Middle frontal gyrus (tissue), 1 donor: Measurements from ENCODE around the gene CENPI.
A peak's percentile ranks its signal among the peaks of the same experiment; 100 is the strongest.
"Not testable (repeated sequence)": the region's sequence is repeated elsewhere in the genome, so short reads cannot be mapped to it uniquely, and the experiment has no call there.

Source experiments
- DNase-seq: peaks from one replicate; pipeline ENCODE4 v3.0.0-alpha.2; 2015; ENCODE audit warnings: low spot score; ENCODE audit errors: extremely low spot score

The CENPI gene

DNA sequence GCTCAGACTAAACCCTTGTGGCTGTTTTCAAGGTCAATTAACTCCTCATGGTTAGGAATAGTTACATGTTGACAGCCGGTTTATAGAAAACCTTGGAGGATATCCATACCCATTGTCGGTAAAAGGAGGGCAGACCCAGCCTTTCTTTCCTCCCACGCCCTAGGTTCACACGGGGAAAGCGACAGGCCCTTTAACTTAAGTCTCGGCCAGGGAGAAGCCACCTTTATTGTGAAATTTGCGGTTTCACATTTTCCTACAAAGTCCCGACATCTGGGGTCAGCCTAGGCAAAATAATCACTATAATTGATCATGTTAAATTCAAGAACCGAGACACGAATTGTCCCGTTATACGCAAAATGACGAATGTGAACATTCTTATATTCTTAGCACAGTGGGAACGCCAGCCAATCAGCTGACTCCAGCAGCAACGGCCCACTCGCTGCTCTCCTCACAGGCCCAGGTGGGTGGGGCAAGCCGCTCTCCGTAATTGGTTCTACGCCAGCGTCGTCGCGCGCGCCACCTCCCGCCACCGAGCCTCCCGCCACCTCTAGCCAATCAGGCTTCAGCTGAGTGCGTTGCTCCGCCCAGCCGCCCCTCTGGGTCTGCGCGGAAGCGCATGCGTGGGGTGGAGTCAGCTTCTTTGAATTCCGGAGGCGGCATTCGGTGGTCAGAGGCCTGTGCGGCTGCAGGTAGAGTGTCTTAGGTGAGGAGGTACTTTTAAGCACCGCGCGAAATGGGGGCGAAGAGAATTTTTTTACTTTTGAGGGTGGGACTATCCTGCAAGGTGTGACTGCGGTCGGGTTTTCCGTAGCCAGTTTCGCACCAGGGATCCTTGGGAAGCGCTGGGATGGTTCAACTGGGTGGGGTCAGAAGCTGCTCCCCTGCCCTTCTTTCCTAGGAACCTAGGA, at the start of gene CENPI:
TSS of gene CENPI (plus strand) at position 659 of the 908 bp plus-strand sequence. CDS start 2,867 bp downstream, outside the sequence.
- peak; percentile 77 for DNase-seq

GRCh38 chrX:101051153-101051548, 46.9 kb upstream of the CENPI start:
- no peak for DNase-seq

- peak; percentile 9 for DNase-seq
Observed at GRCh38 chrX:101051549-101052302, 46.3 kb upstream of the CENPI start, which contains the start of gene TRMT2B. TRMT2B (minus strand) TSS chrX:101052111; CDS start chrX:101042289, 9,822 bp downstream.

GRCh38 chrX:101056551-101056950, 41.5 kb upstream of the CENPI start:
- DNase-seq = not testable (repeated sequence)

DNA sequence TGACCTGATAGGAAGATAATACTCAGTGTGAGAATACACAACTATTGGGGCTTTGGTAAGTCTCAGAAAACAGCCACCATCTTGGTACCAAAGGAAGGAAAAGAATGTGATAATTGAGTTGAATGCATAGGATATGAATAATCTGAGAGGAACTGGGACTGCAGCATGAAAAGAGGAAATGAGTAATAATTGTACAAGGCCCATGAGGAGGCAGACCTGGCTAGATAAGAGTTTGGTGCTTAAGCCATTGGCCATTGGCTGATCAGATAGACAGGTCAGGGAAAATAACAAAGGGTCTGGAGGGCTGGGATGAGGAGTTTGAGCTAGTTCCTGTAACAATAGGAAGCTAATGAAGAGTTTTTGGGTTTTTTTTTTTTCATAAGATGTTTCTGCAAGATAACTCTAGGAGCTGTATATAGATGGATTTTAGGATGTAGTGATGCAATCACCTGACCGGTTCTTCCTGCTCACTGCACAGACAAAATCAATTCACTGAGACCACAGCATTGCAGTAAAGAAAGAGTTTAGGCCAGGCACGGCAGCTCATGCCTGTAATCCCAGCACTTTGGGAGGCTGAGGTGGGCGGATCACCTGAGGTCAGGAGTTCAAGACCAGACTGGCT, 40.8 kb upstream of the CENPI start:
- no peak for DNase-seq

DNA sequence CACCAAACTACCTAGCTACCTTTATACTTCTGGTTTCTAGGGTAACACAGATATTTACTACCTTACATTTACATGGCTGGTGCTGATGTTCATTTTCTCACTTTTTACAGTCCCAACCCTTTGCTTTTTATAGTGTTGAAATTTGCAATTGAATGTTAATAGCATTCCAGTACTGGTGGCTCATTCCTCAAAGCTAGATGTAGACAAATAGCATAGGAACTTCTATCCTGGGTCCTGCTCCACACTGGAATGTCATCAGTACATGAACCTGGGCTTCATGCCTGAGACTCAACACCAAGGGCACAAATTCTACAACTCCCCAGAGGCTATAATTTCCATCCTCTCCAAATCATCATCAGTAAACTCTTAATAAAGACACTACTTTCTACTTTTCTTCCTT, 35.8 kb upstream of the CENPI start:
- DNase-seq = no peak

GRCh38 chrX:101071582-101071981, 26.4 kb upstream of the CENPI start:
- no peak for DNase-seq

GRCh38 chrX:101078716-101079598, 19.0 kb upstream of the CENPI start, which contains the start of gene TMEM35A:
TMEM35A (plus strand) TSS chrX:101078879; CDS start chrX:101079003, 124 bp downstream.
- DNase-seq = peak; percentile 43

GRCh38 chrX:101079736-101080270, 18.2 kb upstream of the CENPI start:
- DNase-seq = no peak

DNA sequence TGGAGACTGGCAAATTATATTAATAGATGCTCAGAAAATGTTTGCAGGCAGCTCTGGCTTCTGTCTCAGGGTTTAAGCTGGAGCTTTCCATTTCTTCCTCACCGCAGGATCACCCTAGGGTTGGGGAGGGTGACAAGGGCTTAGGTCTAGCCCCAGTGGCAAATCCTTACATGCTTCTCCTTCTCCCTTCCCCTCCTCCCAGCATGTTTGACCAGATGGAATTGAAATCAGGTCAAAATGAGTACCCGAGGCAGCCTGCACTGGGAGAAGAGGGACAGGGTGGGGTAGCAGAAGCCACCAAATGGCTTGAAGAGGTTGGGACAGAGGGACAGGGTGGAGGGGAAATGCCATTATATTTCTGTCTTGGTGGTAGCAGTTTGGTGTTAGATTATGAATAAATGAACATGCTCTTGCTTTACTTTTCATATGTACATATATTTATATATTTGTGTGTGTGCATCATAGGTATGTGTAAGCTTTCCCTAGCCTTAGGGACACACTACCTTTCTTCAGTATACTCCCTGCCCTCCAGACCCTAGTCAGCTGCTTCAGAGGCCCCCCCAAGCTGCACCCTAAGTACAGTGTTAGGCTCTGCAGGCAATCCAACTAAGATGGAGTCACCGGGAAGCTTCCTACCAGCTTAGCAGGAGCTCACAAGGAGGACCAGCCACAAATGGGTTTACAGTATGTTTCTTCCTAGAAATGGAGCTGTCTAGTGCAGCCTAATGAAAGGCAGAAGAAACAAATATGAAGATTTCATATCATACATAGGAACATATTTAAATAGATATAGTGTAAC, 17.5 kb upstream of the CENPI start:
- DNase-seq = no peak

GRCh38 chrX:101081231-101081630, 16.8 kb upstream of the CENPI start:
- DNase-seq = no peak

DNA sequence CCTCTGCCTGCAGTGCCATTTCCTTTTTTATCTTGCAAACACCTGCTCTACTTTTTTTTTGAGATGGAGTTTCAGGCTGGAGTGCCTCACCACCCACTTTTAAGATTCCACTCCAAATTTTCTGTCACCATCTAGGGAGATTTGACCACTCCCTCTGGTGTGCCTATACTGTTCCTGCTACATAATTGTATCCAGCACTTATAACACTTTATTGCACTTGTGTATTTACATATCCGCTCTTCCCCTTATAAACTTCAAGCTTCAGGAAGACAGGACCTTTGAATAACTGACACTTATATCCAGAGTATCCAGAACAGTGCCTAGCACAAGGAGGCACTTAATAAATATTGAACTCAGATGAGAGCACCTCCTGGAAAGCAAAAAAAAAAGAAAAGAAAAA, 6.2 kb upstream of the CENPI start:
- DNase-seq = no peak

DNA sequence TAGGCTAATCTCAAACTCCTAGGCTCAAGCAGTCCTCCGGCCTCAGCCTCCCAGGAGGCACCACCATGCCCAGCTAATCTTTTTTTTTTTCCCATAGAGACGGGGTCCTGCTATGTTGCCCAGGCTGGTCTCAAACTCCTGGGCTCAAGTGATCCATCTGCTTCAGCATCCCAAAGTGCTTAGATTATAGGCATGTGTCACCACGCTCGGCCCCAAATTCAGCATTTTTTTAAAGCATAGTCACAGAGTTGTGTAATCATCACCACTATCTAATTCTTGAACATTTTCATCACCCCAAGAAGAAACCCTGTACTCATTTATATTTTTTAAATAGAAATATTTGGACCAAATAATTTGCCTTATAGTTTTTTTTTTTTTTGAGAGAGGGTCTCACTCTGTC, 10.3 kb downstream of the CENPI start:
- DNase-seq = no peak

- no peak for DNase-seq
Observed at GRCh38 chrX:101117701-101118100, 19.7 kb downstream of the CENPI start.

DNA sequence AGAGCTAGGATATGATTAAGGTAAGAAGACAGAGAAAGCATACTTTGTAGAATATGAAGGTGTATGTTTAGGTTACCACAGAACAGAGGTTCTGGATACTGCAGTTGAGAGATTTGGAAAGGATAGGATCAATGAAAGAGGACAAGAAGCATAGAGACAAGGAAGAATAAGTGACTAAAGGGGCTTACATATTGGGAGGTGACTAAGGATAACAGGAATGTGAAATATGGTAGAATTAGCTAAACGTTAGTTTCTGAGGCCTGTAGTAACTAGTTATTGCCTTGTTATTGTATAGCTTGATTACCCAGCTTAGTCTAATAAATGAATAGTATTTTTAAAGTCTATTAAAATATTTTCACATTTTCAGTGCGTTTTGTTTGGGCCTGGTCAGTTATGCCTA, 38.2 kb downstream of the CENPI start:
- DNase-seq = no peak
